Stimulated activated CD4-positive, alpha-beta T cell treated with anti-CD3 and anti-CD28 coated beads, Interleukin-2, amount 100 ng/mL, for 24 hours (primary cell): ENCODE measurements around the gene E2F2.
A peak's percentile ranks its signal among the peaks of the same experiment; 100 is the strongest.
"Not testable (repeated sequence)": the region's sequence is repeated elsewhere in the genome, so short reads cannot be mapped to it uniquely, and the experiment has no call there.

Experiments used
- DNase-seq, 2 donors: peaks; one replicate each; pipeline ENCODE4 v3.0.0-alpha.2; 2020

E2F2 gene

DNA sequence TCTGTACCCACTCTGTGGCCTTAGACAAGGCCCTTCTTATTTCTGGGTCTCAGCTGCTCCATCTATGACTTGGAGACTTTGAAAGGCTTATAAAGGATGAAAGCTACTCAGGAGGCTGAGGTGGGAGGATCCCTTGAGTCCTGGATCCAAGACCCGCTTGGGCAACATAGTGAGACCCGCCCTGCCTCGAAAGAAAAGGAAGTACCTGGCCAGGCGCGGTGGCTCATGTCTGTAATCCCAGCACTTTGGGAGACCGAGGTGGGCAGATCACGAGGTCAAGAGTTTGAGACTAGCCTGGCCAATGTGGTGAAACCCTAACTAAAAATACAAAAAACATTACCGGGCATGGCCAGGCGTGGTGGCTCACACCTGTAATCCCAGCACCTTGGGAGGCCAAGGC lies 14.8 kb upstream of the E2F2 start:
- no peak for DNase-seq

DNA sequence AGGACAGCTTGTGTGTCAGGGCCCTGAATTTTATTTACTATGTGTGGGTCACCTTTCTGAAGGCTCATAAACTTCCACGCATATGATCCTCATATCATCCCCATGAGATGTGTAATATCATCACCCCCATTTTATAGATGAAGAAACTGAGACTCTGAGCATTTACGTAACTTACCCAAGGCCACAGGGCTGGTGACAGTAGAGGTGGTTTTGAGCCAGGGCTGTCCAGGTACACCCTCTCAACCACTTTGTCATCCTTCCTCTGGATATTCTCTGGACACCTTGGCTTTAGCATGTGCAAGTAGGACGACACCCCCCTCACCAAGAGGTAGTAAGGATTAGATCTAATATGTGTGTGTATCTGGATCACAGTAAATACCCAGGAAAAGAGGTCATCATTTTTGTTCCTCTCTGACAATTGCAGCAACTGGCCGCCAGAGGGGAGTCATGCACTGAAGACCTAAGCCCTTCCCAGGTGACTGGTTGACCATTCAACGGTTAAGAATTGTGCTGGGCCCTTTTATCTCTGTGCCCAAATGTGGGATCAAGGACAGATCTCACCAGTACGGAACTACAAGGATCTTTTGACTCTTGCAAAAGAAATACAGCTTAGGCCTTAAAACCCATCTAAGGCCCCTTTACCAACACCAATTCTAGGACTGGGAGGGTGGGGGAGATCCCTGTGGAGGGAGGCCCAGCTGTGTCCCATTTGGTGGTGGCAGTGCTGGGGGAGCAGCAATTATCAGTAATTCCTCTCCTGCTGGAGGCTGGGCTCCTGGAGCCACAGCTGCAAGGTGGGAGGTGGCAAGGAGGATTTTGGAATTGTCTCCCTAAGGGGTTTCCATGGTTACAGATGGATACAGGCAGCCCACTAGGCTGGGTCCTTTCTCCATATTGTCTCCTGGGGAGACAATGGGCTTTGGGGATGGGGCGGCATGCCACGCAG lies 13.7 kb upstream of the E2F2 start:
- DNase-seq = peak; percentile 79 to 80

DNA sequence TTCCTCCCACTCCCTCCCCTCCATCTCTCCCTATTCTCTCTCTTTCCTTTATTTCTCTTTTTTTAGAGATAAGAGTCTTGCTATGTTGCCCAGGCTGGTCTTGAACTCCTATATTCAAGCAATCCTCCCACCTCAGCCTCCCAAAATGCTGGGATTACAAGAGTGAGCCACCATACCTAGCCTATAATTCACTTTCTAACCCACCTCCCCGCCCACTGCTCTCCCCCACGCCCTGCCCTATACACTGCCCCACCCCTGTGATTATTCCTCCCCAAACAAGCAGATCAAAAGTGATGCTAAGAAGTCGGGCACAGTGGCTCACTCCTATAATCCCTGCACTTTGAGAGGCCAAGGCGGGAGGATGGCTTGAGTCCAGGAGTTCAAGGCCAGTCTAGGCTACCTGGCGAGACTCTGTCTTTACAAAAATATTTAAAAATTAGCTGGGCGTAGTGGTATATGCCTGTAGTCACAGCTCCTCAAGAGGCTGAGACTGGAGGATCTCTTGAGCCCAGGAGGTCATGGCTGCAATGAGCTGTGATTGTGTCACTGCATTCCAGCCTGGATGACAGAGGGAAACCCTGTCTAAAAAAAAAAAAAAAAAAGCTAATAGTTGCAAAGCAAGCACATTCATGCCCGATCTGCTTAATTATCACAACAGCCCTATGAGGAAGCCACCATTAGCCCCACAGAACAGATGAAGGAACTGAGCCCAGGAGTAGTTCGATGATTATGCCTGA lies 12.8 kb upstream of the E2F2 start:
- no peak for DNase-seq

DNA sequence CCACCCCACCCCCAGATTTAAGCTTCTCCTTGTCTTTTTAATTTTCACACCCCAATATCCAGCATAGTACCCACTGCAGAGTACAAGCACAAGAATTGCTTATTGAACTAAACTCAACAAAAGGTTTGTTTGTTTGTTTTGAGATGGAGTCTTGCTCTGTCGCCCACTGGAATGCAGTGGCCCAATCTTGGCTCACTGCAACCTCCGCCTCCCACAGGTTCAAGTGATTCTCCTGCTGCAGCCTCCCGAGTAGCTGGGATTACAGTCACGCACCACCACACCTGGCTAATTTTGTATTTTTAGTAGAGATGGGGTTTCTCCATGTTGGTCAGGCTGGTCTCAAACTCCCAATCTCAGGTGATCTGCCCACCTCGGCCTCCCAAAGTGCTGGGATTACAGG lies 11.9 kb upstream of the E2F2 start:
- DNase-seq = not testable (repeated sequence)

DNA sequence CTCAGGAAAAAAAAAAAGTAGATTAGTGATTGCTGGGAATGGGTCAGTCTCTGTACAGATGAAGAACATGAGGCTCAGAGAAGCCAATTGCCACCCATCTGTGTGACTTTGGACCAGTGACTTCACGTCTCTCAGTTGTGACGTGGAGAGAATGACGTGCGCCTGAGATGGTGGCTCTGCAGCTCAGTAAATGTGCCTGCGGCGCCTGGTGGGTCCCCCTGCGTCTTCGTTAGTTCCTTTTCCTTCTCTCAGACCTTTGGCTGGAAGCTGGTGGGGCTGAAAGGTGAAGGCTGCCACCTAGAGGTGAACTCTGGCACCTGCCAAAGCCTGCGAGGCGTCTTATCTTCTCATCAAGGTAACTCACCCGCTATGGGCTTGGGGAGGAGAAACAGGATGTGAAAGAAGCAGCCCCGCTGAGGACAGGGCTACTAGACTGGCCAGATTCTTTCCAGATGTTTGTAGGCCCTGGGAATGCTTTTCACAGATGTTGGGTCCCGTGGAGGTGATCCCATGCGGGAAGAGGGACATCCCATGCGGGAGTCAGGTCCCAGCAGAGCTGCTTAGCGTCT lies 8.7 kb upstream of the E2F2 start:
- peak; percentile 90 to 91 for DNase-seq

DNA sequence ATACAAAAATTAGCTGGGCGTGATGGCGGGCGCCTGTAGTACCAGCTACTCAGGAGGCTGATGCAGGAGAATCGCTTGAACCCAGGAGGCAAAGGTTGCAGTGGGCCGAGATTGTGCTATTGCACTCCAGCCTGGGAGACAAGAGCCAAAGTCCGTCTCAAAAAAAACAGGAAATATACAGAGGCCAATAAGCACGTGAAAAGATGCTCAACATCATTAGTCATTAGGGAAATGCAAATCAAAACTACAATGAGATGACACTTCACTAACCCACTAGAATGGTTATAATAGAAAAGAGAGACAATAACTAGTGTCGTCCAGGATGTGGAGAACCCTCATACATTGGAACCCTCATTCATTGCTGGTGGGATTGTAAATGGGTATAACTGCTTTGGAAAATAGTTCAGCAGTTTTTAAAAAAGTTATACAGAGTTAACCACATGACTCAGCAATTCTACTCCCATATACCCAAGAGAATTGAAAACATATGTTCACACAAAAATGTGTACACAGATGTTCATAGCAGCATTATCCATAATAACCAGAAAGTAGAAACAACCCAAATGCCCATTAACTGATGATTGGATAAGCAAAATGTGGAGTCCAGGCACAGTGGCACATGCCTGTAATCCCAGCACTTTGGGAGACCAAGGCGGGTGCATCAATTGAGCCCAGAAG lies 6.4 kb upstream of the E2F2 start:
- no peak for DNase-seq

DNA sequence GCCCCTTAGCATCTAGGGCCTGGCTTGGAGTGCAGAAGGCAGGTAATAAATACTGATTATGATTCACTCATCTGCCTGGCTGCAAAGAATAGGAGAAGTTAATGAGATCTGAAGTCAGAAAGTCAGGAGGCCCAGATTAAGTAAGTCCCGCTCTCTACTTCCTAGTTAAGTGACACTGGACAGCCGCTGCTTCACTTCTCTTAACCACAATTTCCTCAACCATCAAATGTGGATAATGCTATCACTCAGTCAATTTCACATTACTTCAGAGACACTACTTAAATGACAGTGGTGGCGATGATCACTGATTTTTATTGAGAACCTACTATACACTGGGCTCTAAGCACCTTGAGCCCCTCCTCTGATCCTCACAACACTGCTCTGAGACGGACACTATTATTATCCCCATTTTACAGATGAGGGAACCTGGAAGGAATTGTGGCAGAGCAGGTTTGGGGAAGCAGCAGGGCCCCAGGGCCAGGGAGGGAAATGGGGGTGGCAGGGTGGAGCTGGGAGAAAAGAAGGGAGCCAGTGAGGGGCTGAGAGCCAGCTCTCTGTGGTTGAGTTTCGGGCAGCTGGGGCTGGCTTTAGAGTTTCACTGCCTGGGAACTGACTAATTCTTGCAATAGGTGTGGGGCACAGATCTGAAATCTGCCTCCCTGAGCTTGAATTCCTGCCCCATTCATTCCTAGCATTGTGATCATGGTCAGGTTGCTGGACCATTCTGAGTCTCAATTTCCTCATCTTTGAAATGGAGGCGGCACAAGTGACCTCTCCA lies 2.4 kb upstream of the E2F2 start:
- no peak for DNase-seq

DNA sequence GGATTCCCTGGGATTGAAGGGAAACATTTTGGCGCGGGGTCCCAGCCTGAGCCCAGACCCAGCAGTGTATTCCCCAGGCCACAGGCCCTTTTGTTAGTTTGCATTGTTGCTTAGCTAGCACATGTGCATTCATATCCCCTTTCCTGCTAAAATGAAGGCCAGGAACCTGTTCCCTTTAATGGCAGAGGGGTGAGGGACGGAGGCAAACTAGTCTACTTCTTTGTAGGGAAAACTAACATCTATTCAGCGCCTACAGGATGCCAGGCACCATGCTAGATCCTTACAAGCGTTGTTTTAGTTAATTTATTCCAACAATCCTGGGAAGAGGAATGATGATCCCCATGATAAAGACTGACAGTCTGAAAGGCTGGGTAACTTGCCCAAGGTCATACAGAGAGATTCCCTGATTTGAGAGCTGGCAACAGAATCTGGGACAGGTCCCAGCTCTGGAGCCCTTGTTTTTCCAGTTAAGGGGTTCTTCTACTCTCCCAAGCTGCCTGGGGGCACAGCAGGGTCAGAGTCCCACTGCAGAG lies 595 bp upstream of the E2F2 start:
- DNase-seq = no peak

DNA sequence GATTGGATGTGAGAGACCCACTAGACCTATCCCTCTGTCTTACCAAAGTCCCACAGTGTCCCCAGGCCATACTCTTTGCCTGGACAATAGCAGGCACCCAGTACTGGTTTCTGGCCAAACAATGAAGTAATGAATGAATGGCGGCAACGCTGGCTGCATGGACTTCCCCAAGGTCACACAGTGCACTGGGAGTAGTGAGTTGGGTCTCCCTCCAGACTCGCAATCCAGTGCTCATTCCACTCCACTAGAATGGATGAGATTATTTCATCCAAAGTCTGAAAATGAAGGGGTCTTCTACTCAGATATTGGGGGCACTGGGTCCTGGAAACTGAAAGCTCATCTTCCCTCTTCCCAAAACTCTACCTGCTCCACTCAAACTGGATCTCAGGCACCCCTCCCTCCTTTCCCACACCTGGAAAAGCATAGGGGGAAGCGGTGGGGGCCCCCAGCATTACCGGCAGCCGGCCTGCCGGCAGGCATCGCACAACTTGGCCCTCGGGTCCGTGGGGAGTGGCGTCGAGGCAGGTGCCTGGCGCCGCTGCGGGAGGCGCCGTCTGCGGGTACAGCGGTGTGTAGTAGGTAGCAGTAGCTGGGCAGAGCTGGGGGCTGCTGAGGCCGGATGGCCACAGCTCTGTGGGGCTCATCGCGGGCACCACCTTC lies 816 bp downstream of the E2F2 start:
- DNase-seq = peak in 1 of 2 donors; percentile 51

DNA sequence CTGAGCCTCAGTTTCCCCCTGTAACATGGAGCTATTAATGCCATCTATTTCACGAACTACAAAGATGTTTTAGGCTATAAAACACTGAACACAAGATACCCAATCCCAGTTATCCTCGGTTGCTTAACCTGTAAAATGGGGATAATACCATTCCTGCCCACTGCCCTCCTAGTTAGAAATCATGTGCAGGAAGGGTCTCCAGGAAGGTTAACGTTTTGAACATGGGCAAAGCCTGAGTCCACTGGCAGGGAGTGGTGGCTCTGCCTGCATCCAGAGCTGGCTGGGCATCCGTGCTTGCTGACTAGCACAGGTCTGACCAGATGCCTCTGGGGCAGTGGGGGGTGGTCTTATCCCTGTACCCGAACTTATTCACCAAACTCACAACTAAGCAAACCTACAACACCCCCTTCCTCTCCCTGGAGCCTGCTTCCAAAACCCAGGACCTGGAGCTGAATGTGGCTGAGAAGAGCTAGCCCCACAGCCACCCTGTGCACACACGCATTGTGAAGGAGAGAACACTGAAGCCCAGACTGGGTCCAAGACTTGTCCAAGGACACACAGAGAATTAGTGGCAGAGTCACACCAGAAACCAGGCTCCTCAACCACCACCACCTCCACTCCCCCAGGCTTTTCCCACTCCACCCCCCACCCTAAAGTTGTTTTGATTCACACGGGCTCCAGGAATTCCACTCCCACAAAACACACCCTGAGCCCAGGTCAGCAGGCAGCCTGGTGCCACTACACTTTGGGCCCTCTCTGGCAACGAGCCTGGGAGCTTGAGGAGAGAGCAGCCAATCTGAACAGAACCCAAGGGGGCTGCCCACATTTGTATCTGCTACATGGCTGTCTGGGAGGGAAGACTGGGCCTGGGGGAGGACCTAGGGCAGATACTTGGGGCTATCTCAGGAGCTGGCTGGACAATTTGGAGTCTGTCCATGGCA lies 1.6 kb downstream of the E2F2 start:
- DNase-seq = peak in 1 of 2 donors; percentile 14

DNA sequence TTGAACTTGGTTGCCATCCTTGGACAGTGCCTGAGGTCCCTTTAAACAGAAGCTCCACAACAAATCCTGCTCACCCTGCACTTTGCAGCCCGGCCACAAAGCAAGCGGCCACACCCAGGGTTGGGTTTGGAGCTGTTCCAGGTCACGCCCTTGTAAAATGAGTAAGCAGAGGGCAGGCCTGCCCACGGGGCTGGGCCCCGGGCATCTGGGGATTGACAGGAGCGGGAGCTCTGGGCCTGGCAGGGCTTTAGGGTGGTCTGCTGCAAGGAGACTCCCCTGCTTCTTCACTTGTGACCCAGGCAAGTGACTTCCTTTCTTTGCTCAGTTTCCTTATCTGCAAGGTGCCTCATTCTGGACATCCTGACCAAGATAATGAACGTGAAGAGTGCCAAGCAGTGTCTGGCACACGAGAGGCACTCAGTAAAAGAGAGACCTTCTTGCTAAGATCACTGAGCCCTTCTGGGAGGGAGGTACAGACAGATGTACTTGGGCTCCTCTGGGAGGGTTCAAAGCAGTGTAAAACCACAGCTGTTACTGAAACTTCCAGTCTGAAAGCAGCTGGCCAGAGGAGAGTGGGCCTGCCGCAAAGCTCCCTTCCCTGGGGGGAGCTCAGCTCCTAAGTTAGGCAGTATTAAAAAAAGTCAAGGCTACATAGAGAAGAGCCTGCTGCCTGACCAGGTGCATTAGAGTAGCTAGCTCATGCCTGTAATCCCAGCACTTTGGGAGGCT lies 2.6 kb downstream of the E2F2 start:
- DNase-seq = peak; percentile 82 to 84

DNA sequence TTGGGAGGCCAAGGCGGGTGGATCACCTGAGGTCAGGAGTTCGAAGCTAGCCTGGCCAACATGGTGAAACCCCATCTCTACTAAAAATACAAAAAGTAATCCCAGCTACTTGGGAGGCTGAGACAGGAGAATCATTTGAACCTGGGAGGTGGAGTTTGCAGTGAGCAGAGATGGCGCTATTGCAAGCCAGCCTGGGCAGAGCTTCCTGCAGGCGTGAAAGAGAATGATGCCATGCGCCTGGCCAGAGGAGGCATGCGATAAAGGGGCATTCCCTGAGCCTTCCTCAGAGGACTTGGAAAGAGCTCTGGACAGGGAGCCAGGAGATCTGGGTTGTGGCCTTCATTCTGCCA lies 3.2 kb downstream of the E2F2 start:
- no peak for DNase-seq

DNA sequence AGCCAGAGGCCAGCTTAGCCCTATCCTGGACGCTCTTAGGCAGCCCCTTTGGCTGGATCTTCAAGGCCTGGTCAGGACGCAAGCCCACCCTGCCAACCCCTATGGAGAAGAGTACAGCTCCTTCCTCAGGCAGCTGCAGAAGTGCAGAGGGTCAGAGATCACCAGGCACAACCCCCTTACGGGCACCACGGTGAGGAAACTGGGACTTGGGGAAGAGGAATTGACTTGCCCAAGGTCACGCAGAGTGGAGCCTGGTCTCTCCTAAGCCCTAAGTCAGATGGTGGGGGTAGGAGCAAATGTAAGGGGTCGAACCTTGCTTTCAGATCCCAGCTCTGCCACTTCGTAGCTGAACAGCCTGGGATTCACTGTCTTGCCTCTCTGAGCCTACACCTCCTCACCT lies 3.7 kb downstream of the E2F2 start:
- no peak for DNase-seq

DNA sequence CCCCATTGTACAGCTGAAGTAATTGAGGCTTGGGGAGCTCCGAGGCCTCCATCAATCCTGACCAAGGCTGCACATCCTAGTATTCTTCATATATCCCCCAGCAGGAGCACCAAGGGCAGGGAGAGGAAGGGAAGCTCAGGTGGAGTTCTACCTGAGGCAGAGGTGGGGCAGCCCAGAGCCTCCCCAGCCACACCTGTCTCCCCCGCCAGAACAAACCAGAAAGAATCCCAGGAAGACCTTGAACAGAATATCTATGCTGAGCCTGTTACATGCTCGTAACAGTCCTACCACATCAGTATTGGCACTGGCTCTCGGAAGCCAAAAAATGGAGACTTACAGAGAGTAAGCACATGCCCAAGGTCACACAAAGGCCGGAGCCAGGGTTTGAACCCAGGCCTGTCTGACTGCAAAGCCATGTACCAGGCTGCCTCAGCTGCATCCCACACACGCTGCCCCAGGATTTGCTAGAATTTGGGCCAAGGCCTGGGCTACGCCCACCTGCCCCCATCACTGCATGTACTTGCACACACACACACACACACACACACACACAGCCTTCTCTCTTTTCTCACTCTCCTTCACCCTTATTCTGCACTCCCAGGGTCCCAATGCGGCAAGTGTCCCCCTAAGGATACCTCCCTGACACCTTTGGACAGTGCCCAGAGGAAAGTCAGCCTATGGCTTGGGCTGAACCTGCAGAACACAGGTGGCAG lies 4.5 kb downstream of the E2F2 start:
- no peak for DNase-seq

DNA sequence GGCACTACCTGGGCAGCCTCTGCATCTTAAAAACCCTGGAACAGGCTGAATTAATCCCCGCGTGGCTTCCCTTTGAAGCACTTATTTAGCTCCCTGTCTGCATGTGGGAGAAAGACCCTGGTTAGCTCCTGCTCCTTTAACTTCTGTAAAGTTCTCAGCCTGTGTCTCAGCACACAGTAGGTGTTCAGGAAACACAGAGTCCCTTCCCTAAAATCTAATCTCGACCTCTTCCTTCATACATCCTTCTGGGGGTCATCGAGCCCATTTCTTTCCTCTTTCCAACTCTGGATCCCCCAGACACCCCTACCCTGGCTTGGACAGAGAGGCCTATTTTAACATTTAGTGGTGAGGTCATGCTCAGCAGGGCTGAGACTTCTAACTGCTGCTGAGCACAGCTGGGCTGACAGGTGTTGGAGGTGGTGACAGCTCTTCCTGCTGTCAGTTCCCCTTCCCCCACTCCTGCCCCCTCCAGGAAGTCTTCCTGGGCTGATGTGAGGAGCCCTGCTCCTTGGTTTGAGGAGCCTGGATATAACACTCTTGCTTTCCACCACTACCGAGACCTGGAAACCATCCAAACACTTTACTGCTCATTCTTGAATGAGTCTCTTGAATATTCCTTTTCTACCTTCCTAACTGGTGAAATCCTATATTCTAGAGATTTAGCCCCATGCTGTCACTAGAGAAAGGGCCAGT lies 5.3 kb downstream of the E2F2 start:
- no peak for DNase-seq

DNA sequence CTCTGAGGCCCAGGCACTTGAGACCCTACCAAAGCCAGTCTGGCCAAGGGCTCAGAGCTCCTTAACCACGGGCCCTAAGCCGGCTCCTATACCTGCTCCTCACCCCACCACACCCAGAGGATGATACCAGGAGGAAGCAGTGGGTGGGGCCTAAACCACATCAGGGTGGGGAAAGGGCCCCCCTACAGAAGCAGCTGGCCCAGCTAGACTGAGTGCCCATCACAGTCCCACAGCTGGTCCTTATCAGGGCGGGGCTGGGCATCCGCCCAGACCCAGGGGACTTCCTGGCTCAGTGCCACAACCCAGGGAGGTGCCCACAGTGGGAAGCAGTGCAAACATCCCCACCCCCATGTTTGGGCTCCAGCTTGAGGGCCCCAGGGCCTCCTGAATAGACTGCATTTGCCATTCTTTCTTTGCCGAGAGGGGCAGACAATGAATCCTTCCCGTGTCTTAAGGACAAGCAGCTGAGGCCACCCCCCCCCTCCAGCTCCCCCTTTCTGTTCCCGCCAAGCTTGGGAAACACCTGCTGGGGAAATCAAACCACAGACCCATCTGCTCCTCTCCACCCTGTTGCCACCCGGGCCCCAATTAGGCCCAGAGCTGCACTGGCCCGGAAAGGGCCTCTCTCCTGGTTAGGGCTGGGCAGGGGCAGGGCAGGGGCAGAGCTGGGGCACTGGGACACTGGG lies 6.2 kb downstream of the E2F2 start:
- DNase-seq = peak in 1 of 2 donors; percentile 28

DNA sequence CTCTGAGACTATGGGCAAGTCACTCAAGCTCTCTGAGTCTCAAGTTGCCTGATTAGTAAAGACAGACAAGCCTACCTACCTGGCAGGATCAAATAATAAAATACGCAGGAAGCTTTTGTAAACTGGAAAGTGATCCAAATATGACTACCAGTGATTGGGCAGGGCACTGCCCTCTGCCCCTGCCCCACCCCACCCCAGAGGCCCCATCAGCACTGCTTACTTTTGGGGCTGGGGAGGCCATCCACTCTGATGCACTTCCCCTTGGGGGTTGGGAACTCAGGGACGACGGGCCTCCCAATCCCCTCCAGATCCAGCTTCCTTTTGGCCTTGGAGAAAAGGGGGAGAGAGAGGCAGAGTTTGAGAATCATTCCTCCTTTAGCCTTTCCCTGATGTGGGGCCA lies 6.9 kb downstream of the E2F2 start:
- DNase-seq = no peak
